NOMO-1 treated with DMSO at 0.1 percent for 48 hours (cell line): ENCODE measurements around the gene FBXW2.

ENCODE experiments used
- DNase-seq: peaks from one replicate; lab custom pipeline; 2025; ENCODE audit not compliant: unreplicated experiment; lab: John Stamatoyannopoulos, UW

Gene FBXW2

DNA sequence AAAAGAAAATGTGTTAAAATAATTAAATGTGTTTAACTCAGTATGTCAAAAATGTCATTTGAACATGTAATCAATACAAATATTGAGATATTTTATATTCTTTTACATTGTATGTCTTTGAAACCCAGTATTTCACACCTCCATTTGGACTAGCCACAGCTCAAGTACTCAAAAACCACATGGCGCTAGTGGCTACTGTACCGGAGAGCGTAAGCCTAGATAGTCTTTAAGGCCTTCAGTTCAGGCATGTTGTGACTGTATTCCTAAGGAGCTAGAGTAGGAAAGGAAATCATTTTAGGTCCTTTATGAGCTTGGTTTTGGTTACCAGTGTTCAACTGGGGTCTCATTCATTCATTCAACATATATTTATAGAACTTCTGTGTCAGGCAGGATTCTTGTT, 12.8 kb downstream of the FBXW2 start:
- no peak for DNase-seq

- no peak for DNase-seq
These were observed 14.0 kb downstream of the FBXW2 start for GRCh38 chr9:120779227-120779626.

- peak; percentile 12 for DNase-seq
These were observed 14.5 kb downstream of the FBXW2 start for GRCh38 chr9:120778758-120779157.

GRCh38 chr9:120777229-120777628, 16.0 kb downstream of the FBXW2 start:
- DNase-seq: no peak

GRCh38 chr9:120776788-120777187, 16.4 kb downstream of the FBXW2 start:
- no peak for DNase-seq

- no peak for DNase-seq
These were observed 17.4 kb downstream of the FBXW2 start for GRCh38 chr9:120775859-120776258.

GRCh38 chr9:120774719-120775118, 18.5 kb downstream of the FBXW2 start:
- no peak for DNase-seq

- no peak for DNase-seq
These were observed 20.0 kb downstream of the FBXW2 start for GRCh38 chr9:120773256-120773655.

- peak; percentile 53 for DNase-seq
These were observed 22.3 kb downstream of the FBXW2 start for GRCh38 chr9:120770931-120771330.

DNA sequence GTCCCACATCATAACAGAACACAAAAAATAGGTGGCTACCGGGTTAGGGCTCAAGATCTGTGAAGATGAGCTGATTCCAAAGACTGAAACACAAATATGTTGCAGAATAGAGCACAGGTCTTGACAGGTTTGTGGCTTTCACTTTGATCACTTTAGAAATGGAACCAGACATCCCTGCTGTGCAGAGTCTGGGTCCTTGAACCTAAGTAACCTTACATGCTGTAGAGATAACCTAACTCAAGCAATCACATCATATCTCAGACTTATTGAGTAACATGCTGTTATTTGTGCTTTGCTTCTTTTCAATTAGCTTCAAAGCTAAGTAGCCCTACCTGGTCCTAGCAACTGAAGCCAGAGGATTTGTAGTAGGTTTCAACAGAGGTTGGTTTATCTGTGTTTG, 24.3 kb downstream of the FBXW2 start:
- DNase-seq: no peak

- DNase-seq: no peak
These were observed 25.0 kb downstream of the FBXW2 start for GRCh38 chr9:120768247-120768646.

DNA sequence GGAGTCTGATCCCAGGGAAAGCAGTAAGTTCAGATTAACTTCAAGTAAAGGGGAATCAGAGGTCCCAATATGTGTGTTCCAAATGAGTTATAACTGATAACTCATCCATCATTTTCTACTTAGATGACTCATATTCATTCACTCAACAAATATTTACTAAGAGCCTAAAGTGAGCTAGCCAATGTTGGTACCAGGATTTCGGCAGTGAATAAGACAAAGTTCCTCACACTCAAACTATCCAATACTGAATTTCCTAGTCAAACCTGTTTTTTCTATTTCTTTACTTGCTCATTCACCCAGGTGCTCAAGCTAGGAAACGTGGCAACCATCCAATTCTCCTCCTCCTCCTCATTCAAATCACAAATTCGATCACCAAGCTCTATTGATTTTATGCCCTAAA, 25.8 kb downstream of the FBXW2 start:
- no peak for DNase-seq

DNA sequence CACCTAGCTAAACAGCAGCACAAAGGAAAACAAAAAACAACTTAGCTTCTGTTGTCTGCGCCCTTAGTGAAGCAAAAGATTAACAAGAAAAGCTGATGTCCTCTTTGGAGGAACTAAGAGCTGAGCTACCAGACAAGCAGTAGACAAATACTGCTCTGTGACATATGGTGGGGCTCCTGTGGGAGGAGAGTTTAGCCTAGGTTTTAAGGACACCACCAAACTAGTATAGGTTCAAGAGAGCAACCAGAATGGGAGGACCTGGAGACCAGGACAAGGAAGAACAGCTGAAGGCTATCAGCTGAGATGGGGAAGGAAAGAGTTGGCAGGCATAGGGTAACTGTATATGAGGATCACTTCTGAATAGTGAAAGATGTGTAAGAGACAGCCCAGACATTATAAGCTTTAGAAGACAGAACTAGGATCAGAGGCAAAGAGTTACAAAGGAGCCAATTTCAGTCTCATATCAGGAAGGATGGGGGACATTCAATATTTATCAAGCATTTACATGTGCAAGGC, 27.2 kb downstream of the FBXW2 start:
- DNase-seq: no peak

GRCh38 chr9:120764476-120764875, 28.7 kb downstream of the FBXW2 start:
- no peak for DNase-seq

- DNase-seq: no peak
These were observed 32.2 kb downstream of the FBXW2 start for GRCh38 chr9:120761006-120761405.

- DNase-seq: no peak
These were observed 33.3 kb downstream of the FBXW2 start for GRCh38 chr9:120759755-120760400.

DNA sequence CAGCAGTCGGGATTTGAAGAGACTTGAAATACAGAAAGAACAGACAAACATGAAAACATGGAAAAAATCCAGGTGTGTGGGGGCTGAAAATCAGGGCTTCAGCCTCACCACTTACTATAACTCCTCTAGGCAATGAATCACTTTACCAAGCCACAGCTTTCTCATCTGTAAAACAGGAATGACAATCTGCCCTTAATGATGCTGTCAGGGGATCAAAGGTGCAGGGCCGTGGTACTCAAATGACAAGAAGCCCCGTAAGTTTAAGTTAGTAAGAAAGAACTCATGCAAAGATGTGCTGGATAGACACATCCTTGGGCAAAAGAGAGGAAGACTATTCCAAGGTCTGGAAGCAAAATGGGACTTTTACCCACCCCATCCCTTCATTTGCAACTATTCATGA, 34.7 kb downstream of the FBXW2 start:
- DNase-seq: no peak

GRCh38 chr9:120757026-120757913, 35.9 kb downstream of the FBXW2 start:
- peak; percentile 93 for DNase-seq

- DNase-seq: no peak
These were observed 36.7 kb downstream of the FBXW2 start for GRCh38 chr9:120756531-120756930.

GRCh38 chr9:120755810-120756434, 37.3 kb downstream of the FBXW2 start:
- peak; percentile 54 for DNase-seq

GRCh38 chr9:120755044-120755443, 38.2 kb downstream of the FBXW2 start:
- no peak for DNase-seq

DNA sequence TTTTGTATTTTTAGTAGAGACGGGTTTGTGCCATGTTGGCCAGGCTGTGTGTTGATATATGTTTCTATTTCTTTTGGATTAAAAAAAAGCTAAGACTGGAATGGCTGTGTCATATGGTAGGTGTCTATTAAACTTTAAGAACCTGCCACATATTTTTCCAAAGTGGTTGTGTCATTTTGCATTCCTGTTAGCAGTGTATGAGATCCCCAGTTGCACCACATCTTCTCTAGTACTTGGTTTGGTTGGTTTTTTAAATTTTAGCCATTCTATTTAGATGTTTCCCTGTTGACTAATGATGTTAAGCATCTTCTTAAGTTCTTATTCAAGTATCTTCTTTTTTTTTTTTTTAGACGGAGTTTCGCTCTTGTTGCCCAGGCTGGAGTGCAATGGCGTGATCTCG, 42.8 kb downstream of the FBXW2 start:
- no peak for DNase-seq
